CMK (cell line): ENCODE results near the gene CEP89.
"Not testable (repeated sequence)": the region's sequence is repeated elsewhere in the genome, so short reads cannot be mapped to it uniquely, and the experiment has no call there.

ENCODE experiments used
- DNase-seq: peaks from one replicate; pipeline ENCODE4 v3.0.0-alpha.2; 2010; ENCODE audit warnings: low read depth

CEP89 gene

GRCh38 chr19:32869369-32869965, 102.3 kb downstream of the CEP89 start, which contains the start of gene SLC7A9:
SLC7A9 (minus strand) TSS chr19:32869767; CDS start chr19:32868534, 1,233 bp downstream.
- DNase-seq = no peak

GRCh38 chr19:32868206-32868950, 103.4 kb downstream of the CEP89 start:
- DNase-seq = no peak

GRCh38 chr19:32867436-32867835, 104.3 kb downstream of the CEP89 start:
- DNase-seq = not testable (repeated sequence)

DNA sequence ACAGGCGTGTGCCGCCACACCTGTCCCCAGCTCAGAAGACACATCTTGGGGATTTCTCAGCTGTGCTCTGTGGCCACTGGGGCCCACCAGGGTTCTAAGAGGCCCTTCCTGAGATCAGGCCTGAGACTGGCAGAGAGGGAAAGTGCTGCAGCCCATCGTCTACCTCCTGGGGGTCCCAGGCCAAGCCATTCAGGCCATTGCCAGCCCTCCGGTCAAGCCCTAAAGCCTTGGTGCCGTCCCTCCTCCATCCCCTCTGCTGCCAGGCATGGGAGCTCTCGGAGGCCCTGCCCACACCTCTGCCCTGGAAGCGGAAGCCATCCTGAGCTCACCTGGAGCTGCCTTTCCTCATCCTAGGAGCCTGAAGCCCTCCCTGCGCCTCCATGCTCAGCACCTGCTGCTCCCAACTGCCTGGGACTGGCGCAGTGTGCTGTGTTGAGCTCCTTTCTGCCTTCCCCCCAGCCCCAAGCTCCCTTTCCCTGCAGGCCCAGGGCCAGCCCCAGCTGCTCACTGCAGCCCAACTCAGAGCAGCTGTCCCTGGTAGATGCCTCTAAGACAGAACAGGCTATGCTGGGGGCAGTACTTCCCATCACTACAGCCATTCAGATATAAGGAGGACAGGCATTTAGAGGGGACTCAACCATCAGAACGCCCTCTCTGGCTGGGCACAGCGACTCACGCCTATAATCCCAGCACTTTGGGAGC, 105.0 kb downstream of the CEP89 start:
- DNase-seq = no peak

DNA sequence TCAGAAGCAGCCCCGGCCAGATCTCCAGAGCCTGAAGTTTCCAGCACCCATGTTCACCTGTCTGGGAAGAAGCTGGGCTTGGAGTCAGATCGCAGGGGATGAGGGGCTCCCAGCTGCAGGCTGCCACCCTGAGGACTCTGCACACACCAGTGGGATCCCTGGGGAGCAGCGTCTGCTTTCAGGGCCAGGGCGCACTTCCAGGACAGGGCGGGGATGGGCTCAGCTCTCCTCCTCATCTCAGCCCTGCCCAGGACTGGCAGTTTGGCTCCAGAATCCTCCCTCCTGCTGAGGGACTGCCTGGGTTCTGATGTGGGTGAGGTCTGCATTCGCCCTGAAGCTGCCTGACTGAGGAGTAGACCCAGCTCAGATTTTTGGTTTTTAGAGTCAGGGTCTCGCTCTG, 105.7 kb downstream of the CEP89 start:
- DNase-seq = no peak

- DNase-seq = no peak
These were observed 106.4 kb downstream of the CEP89 start for GRCh38 chr19:32865326-32865725.

GRCh38 chr19:32864318-32865007, 107.3 kb downstream of the CEP89 start:
- DNase-seq = no peak

GRCh38 chr19:32863841-32864240, 107.9 kb downstream of the CEP89 start:
- no peak for DNase-seq

- DNase-seq = no peak
These were observed 108.5 kb downstream of the CEP89 start for GRCh38 chr19:32863301-32863700.

DNA sequence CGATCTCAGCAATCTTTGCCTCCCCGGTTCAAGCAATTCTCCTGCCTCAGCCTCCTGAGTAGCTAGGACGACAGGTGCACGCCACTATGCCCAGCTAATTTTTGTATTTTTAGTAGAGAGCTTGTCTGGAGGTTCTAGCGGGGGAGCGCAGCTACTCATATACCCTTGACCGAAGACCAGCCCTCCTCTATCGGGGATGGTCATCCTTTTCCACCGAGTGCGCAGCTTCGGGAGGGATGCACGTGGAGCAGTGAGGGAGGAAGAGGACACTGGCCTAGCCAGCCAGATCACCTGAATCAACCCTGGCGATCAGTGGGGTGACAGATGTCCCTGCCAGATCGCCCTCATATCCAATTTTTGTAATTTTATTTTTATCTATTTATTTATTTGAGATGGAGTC, 109.0 kb downstream of the CEP89 start:
- no peak for DNase-seq

DNA sequence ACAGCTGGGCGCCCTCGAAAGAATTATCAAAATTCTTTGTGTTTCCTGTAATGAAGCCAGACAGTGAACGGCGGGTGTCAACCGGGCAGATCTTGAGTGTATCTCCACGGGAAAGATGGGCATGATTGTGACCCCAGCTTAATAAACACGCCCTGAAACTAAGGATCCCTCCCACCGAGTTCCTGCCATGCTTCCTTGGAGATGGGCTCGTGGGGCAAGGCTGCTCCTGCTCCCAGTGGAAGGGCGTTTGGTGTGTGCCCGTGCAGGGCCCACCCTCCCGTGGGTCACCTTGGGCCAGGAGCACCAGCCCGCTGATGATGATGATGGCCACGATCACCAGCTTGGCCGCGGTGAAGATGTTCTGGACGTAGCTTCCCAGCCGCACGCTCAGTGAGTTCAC, 109.6 kb downstream of the CEP89 start:
- no peak for DNase-seq

- DNase-seq = no peak
These were observed 110.2 kb downstream of the CEP89 start for GRCh38 chr19:32861596-32861995.

- no peak for DNase-seq
These were observed 112.2 kb downstream of the CEP89 start for GRCh38 chr19:32859591-32859990.

DNA sequence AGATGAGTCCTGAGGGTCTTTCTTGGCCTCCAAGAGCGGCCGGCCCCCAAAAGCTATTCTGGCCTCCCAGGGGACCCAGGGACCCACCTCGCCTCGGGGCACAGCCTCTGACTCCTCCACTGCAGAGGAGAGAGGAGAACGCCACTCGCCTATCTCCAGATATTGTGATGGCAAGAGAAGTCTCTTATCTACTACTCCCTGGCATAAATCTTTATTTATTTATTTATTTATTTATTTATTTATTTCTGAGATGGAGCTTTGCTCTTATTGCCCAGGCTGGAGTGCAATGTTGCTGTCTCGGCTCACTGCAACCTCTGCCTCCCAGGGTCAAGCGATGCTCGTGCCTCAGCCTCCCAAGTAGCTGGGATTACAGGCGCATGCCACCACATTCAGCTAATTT, 113.2 kb downstream of the CEP89 start:
- DNase-seq = no peak

GRCh38 chr19:32858155-32858554, 113.6 kb downstream of the CEP89 start:
- DNase-seq = no peak

GRCh38 chr19:32857584-32857983, 114.2 kb downstream of the CEP89 start:
- no peak for DNase-seq

DNA sequence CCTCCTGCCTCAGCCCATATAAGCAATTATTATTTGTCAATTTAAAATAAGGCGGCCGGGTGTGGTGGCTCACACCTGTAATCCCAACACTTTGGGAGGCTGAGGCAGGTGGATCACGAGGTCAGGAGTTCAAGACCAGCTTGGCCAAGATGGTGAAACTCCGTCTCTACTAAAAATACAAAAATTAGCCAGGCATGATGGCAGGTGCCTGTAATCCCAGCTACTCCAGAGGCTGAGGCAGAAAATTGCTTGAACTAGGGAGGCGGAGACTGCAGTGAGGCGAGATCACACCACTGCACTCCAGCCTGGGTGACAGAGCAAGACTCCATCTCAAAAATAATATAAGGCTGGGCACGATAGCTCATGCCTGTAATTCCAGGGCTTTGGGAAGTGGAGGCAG, 114.9 kb downstream of the CEP89 start:
- not testable (repeated sequence) for DNase-seq

- no peak for DNase-seq
These were observed 119.5 kb downstream of the CEP89 start for GRCh38 chr19:32852216-32852615.

DNA sequence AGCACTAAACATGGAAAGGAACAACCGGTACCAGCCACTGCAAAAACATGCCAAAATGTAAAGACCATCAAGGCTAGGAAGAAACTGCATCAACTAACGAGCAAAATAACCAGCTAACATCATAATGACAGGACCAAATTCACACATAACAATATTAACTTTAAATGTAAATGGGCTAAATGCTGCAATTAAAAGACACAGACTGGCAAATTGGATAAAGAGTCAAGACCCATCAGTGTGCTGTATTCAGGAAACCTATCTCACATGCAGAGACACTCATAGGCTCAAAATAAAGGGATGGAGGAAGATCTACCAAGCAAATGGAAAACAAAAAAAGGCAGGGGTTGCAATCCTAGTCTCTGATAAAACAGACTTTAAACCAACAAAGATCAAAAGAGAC, 123.7 kb downstream of the CEP89 start:
- not testable (repeated sequence) for DNase-seq

DNA sequence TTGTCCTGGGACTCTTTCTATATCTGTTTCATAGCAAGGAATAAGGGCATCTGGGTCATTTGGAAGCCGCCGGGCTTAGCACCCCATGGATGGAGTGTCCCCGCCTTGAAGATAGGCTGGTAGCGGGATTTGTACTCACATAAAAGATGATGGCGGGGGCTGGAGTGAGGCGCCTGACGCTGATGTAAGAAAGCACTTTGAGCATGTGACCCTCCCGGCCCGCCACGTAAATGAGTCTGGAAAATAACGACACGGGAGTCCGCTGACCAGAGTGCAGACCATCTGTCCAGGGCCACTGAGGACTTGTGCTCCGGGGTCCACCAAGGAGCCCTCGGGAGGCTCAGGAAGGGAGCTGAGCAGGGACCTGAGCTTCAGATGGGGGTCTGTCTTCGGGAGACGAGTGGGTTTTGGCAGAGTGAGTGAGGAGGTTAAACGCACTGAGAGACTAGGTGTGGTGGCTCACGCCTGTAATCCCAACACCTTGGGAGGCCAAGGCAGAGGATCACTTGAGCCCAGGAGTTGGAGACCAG, 128.0 kb downstream of the CEP89 start:
- DNase-seq = no peak

GRCh38 chr19:32842061-32842460, 129.7 kb downstream of the CEP89 start:
- DNase-seq = no peak

DNA sequence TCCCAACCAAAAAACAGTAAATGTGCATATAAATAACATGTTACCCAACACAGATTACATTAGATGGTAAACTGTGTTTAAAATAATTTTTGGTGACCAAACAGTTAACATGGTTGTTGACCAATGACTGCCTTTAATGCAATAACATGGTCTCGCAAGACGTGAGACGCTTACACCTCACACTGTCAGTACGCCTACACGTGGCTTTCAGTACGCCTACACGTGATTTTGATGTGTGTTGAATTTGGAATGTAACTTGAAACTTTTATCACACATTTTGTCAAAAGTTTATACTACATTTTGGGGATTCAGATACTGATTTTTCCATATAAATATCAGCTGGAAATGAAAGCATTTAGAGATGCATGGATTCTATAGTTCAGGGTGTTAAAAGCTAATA, 134.2 kb downstream of the CEP89 start:
- no peak for DNase-seq
